ENCODE data around the gene KCTD2.

DNA sequence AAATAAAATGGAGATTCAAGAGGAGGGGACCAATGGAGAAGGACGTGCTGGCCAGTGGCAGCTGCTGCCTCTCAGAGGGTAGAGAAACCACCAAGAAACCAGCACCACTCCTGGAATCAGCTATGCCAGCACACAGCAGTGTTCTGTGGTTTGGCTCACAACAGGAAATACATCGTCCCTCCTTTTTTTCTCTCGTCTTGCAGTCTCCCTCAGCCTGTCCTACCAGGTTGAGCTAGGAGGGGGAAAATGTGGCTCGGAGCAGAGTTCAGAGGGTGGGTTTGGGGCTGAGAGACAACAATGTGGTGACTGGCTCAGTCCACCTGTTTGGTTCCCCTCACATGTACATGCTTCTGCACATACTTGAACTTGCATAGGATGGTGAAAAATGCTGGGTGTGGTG, 20.8 kb downstream of the KCTD2 start:
- no peak for TF ChIP-seq RFX5 (IDR thresholded peaks at IDR 0.05; ENCODE audit: low read depth, low read length)
- TF ChIP-seq EP300 (IDR thresholded peaks at IDR 0.05; ENCODE audit: low read length) = no peak
- TF ChIP-seq, protein P1, sequence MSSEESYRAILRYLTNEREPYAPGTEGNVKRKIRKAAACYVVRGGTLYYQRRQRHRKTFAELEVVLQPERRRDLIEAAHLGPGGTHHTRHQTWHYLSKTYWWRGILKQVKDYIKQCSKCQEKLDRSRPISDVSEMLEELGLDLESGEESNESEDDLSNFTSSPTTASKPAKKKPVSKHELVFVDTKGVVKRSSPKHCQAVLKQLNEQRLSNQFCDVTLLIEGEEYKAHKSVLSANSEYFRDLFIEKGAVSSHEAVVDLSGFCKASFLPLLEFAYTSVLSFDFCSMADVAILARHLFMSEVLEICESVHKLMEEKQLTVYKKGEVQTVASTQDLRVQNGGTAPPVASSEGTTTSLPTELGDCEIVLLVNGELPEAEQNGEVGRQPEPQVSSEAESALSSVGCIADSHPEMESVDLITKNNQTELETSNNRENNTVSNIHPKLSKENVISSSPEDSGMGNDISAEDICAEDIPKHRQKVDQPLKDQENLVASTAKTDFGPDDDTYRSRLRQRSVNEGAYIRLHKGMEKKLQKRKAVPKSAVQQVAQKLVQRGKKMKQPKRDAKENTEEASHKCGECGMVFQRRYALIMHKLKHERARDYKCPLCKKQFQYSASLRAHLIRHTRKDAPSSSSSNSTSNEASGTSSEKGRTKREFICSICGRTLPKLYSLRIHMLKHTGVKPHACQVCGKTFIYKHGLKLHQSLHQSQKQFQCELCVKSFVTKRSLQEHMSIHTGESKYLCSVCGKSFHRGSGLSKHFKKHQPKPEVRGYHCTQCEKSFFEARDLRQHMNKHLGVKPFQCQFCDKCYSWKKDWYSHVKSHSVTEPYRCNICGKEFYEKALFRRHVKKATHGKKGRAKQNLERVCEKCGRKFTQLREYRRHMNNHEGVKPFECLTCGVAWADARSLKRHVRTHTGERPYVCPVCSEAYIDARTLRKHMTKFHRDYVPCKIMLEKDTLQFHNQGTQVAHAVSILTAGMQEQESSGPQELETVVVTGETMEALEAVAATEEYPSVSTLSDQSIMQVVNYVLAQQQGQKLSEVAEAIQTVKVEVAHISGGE (CRISPR knock-in tag; IDR thresholded peaks at IDR 0.05) = no peak
- no peak for TF ChIP-seq SLC30A9 (CRISPR knock-in tag; IDR thresholded peaks at IDR 0.05)
- TF ChIP-seq POLR2AphosphoS5 (IDR thresholded peaks at IDR 0.05; ENCODE audit: control insufficient read depth, insufficient read depth, low read depth, low read length) = no peak
- no peak for TF ChIP-seq ZNF121 (CRISPR knock-in tag; conservative IDR thresholded peaks at IDR 0.05)
- TF ChIP-seq FIP1L1 (IDR thresholded peaks at IDR 0.05; ENCODE audit: low read depth, low read length, poor library complexity, severe bottlenecking) = no peak
- TF ChIP-seq HNRNPH1 (optimal IDR thresholded peaks at IDR 0.05; ENCODE audit: low read depth, low read length) = no peak
- no peak for TF ChIP-seq NFYB (IDR thresholded peaks at IDR 0.05; ENCODE audit: extremely low read depth, insufficient read length)
- no peak for TF ChIP-seq ZFX (CRISPR knock-in tag; IDR thresholded peaks at IDR 0.05)
- no peak for TF ChIP-seq POLR2A (conservative IDR thresholded peaks at IDR 0.05)
- no peak for TF ChIP-seq SAFB2 (IDR thresholded peaks at IDR 0.05; ENCODE audit: borderline replicate concordance, low read depth, low read length, severe bottlenecking)
- TF ChIP-seq CBX5 (IDR thresholded peaks at IDR 0.05; ENCODE audit: borderline replicate concordance, low read depth) = no peak
